Ureter (tissue), 1 donor: ENCODE measurements around the gene CDKN1B. TPM values are rescaled to one million over a fixed set of nuclear protein-coding genes. Genes with fewer than 3 reads are reported as not detected.

Experiments
- DNase-seq: peaks from one replicate; pipeline ENCODE4 v3.0.0-alpha.2; 2020; ENCODE audit warnings: low spot score
- total RNA-seq: library from RNA; stranded (reverse); gene quantifications from one replicate; pipeline ENCODE4 v1.2.4, GENCODE V29; 2023
- donor health status: DM: yes; HTN: yes; CAD: no.

Gene CDKN1B
- total RNA-seq, 1 donor from 2014 or later, result 52.8 TPM

GRCh38 chr12:12759234-12759915, 42.2 kb downstream of the CDKN1B start:
- DNase-seq, result no peak

GRCh38 chr12:12764824-12765223, 47.7 kb downstream of the CDKN1B start:
- no peak for DNase-seq

- DNase-seq, result no peak
These were observed 53.1 kb downstream of the CDKN1B start for GRCh38 chr12:12770262-12770661.

Other genes with a start within 250 kb of the CDKN1B start
- 77.0 TPM for gene DUSP16, start 154.5 kb upstream of the CDKN1B start, total RNA-seq
- 26.6 TPM for gene CREBL2, start 105.5 kb upstream of the CDKN1B start, total RNA-seq
- not detected for gene GPR19, start 21.2 kb upstream of the CDKN1B start, total RNA-seq
- 35.9 TPM for gene APOLD1, start 68.3 kb downstream of the CDKN1B start, total RNA-seq
- 79.7 TPM for gene DDX47, start 96.0 kb downstream of the CDKN1B start, total RNA-seq
- 26.2 TPM for gene GPRC5A, start 174.2 kb downstream of the CDKN1B start, total RNA-seq
- gene GPRC5D, start 234.8 kb downstream of the CDKN1B start, total RNA-seq, result 0.47 TPM